GM12878 (cell line): ENCODE measurements around the gene NLN. TPM values are rescaled to one million over a fixed set of nuclear protein-coding genes. Genes with fewer than 3 reads are reported as not detected.

ENCODE experiments used
- CBFB ChIP-seq: IDR thresholded peaks from 2 replicates; pipeline ENCODE4 v1.6.1; 2016; ENCODE audit warnings: antibody characterized with exemption, low read depth
- CEBPB ChIP-seq, 2 experiments: fragments of 150-350 bp in 1 of 2; IDR thresholded peaks; 2 replicates each; pipeline ENCODE4 v1.6.1; 2012 to 2014; ENCODE audit warnings: low read depth in 2 of 2, low read length in 2 of 2, borderline replicate concordance in 1 of 2, inconsistent platforms in 1 of 2
- ETV6 ChIP-seq, 2 experiments: fragments of 450-650 bp in 1 of 2; IDR thresholded peaks in 1 of 2; conservative IDR thresholded peaks in 1 of 2; 2 replicates each; pipeline ENCODE4 v1.6.1; 2014; ENCODE audit warnings: antibody characterized with exemption in 1 of 2, borderline replicate concordance in 1 of 2, low read depth in 1 of 2, mild to moderate bottlenecking in 1 of 2, moderate library complexity in 1 of 2
- FOXM1 ChIP-seq: IDR thresholded peaks from 2 replicates; pipeline ENCODE4 v1.6.1; 2012; ENCODE audit warnings: low read depth, mild to moderate bottlenecking, inconsistent platforms, low read length, moderate library complexity
- GABPA ChIP-seq: IDR thresholded peaks from 2 replicates; pipeline ENCODE4 v1.6.1; 2014; ENCODE audit warnings: antibody characterized with exemption, low read depth, mild to moderate bottlenecking, inconsistent platforms
- JUNB ChIP-seq: IDR thresholded peaks from 2 replicates; pipeline ENCODE4 v1.6.1; 2016; ENCODE audit warnings: antibody characterized with exemption, mild to moderate bottlenecking
- RAD51 ChIP-seq: fragments of 450-650 bp; IDR thresholded peaks from 2 replicates; pipeline ENCODE4 v1.6.1; 2016; ENCODE audit warnings: moderate library complexity, mild to moderate bottlenecking, inconsistent platforms
- ZNF384 ChIP-seq: IDR thresholded peaks from 2 replicates; pipeline ENCODE4 v1.6.1; 2012; ENCODE audit warnings: low read depth, mild to moderate bottlenecking, low read length, improper control_type of control experiment, borderline replicate concordance
- polyA plus RNA-seq, 11 experiments: library from polyadenylated mRNA; depleted of rRNA in 4 of 11; unstranded in 6 of 11; stranded (reverse) in 5 of 11; fragments of >200 nt; fragmentation: Nextera tagmentation in 4 of 11; fragmentation: Illumina TruSeq in 1 of 11; extraction: Ambion mirVana in 4 of 11; extraction: Trizol in 1 of 11; gene quantifications; 1 replicate in 1 of 11; 2 replicates in 10 of 11; pipeline versions ENCODE4 v1.2.1 to v1.2.3, GENCODE V29; 2011 to 2016; ENCODE audit warnings: inconsistent platforms in 2 of 11, missing spikeins in 2 of 11, low read depth in 1 of 11
- total RNA-seq, 4 experiments: library from RNA; depleted of rRNA in 3 of 4; stranded (reverse); fragments of >200 nt in 3 of 4; fragmentation: Illumina TruSeq in 1 of 4; extraction: Trizol in 1 of 4; gene quantifications; 2 replicates each; pipeline versions ENCODE4 v1.2.1 to v1.2.3, GENCODE V29; 2013 to 2021
- TF ChIP-seq, protein P1 (sequence below): IDR thresholded peaks from 2 replicates; pipeline ENCODE4 v1.6.1; 2012; ENCODE audit warnings: mild to moderate bottlenecking, low read depth, low read length
- TF ChIP-seq, protein P2 (sequence below): fragments of 450-650 bp; IDR thresholded peaks from 2 replicates; pipeline ENCODE4 v1.6.1; 2017; ENCODE audit warnings: mild to moderate bottlenecking, moderate library complexity
- TF ChIP-seq, protein P3 (sequence below): fragments of 450-650 bp; formaldehyde crosslinking; IDR thresholded peaks from 2 replicates; pipeline ENCODE4 v1.5.0; 2022; ENCODE audit warnings: mild to moderate bottlenecking, missing genetic modification characterization

Gene NLN
- total and polyA plus RNA-seq, 10 of the 15 experiments (the other 5 are each of a cell fraction or from before 2014, with no cell fraction given), result 6.8 to 56.9 (median 33.3) TPM

DNA sequence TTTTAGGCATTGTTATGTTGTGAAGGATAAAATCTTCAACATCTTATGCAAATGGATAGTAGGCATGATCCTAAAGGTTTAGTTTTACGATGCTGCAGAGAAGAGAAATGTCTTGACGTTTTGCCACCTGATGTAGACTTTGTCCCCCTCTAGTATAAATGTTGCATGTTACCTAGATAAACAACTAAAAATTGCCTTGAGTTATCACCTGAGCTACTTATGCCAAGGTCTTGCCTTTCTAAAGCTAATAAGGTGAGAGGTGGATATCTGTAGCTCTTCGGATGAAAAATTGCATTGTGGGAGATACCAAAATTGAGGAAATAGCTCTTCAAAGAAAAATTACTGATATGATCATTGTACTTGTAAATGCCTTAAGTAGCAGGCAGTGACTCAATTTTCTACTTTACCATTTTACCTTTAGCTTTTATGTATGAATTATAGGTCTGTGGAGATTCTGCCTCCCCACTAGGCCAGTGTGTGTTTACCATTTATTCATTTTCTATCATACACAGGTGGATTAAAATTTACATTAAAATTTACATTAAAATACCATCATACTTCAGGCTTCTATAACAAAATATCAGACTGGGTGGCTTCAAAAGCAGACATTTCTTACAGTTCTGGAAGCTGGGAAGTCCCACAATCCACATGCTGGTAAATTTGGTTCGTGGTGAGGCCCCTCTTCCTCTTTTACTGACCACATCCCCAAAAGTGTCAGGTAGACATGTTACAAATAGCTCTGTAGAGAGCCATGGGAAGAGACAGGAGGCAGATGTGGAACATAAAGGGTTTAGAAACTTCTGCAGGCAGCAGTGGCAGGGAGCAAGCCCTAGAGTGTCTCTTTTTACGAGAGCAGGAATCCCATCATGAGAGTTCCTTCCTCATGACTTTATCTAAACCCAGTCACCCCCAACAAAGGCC, 103.7 kb downstream of the NLN start (continued):
- TF ChIP-seq, protein P1, sequence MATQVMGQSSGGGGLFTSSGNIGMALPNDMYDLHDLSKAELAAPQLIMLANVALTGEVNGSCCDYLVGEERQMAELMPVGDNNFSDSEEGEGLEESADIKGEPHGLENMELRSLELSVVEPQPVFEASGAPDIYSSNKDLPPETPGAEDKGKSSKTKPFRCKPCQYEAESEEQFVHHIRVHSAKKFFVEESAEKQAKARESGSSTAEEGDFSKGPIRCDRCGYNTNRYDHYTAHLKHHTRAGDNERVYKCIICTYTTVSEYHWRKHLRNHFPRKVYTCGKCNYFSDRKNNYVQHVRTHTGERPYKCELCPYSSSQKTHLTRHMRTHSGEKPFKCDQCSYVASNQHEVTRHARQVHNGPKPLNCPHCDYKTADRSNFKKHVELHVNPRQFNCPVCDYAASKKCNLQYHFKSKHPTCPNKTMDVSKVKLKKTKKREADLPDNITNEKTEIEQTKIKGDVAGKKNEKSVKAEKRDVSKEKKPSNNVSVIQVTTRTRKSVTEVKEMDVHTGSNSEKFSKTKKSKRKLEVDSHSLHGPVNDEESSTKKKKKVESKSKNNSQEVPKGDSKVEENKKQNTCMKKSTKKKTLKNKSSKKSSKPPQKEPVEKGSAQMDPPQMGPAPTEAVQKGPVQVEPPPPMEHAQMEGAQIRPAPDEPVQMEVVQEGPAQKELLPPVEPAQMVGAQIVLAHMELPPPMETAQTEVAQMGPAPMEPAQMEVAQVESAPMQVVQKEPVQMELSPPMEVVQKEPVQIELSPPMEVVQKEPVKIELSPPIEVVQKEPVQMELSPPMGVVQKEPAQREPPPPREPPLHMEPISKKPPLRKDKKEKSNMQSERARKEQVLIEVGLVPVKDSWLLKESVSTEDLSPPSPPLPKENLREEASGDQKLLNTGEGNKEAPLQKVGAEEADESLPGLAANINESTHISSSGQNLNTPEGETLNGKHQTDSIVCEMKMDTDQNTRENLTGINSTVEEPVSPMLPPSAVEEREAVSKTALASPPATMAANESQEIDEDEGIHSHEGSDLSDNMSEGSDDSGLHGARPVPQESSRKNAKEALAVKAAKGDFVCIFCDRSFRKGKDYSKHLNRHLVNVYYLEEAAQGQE, result no peak
- TF ChIP-seq CEBPB (IDR thresholded peaks at IDR 0.05; ENCODE audit: borderline replicate concordance in 1 of 2, low read depth in 2 of 2, low read length in 2 of 2) (peak in 1 of 2 experiments; percentile 67; a peak in 1 of 4 replicates), ETV6 (conservative IDR thresholded peaks at IDR 0.05 in 1 of 2, IDR thresholded peaks at IDR 0.05 in 1 of 2; ENCODE audit: borderline replicate concordance in 1 of 2, low read depth in 1 of 2) (peak in 1 of 2 experiments; percentile 63; a peak in 2 of 4 replicates), ZNF384 (no peak), JUNB (0 out of 2 replicates have a peak, but pooled peaks have one; percentile 23), CBFB (peak; percentile 88), GABPA (no peak), FOXM1 (peak; percentile 90), RAD51 (no peak)
- TF ChIP-seq, protein P2, sequence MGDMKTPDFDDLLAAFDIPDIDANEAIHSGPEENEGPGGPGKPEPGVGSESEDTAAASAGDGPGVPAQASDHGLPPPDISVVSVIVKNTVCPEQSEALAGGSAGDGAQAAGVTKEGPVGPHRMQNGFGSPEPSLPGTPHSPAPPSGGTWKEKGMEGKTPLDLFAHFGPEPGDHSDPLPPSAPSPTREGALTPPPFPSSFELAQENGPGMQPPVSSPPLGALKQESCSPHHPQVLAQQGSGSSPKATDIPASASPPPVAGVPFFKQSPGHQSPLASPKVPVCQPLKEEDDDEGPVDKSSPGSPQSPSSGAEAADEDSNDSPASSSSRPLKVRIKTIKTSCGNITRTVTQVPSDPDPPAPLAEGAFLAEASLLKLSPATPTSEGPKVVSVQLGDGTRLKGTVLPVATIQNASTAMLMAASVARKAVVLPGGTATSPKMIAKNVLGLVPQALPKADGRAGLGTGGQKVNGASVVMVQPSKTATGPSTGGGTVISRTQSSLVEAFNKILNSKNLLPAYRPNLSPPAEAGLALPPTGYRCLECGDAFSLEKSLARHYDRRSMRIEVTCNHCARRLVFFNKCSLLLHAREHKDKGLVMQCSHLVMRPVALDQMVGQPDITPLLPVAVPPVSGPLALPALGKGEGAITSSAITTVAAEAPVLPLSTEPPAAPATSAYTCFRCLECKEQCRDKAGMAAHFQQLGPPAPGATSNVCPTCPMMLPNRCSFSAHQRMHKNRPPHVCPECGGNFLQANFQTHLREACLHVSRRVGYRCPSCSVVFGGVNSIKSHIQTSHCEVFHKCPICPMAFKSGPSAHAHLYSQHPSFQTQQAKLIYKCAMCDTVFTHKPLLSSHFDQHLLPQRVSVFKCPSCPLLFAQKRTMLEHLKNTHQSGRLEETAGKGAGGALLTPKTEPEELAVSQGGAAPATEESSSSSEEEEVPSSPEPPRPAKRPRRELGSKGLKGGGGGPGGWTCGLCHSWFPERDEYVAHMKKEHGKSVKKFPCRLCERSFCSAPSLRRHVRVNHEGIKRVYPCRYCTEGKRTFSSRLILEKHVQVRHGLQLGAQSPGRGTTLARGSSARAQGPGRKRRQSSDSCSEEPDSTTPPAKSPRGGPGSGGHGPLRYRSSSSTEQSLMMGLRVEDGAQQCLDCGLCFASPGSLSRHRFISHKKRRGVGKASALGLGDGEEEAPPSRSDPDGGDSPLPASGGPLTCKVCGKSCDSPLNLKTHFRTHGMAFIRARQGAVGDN, result peak; percentile 53; the same call in 1 of the 2 replicates
- TF ChIP-seq, protein P3, sequence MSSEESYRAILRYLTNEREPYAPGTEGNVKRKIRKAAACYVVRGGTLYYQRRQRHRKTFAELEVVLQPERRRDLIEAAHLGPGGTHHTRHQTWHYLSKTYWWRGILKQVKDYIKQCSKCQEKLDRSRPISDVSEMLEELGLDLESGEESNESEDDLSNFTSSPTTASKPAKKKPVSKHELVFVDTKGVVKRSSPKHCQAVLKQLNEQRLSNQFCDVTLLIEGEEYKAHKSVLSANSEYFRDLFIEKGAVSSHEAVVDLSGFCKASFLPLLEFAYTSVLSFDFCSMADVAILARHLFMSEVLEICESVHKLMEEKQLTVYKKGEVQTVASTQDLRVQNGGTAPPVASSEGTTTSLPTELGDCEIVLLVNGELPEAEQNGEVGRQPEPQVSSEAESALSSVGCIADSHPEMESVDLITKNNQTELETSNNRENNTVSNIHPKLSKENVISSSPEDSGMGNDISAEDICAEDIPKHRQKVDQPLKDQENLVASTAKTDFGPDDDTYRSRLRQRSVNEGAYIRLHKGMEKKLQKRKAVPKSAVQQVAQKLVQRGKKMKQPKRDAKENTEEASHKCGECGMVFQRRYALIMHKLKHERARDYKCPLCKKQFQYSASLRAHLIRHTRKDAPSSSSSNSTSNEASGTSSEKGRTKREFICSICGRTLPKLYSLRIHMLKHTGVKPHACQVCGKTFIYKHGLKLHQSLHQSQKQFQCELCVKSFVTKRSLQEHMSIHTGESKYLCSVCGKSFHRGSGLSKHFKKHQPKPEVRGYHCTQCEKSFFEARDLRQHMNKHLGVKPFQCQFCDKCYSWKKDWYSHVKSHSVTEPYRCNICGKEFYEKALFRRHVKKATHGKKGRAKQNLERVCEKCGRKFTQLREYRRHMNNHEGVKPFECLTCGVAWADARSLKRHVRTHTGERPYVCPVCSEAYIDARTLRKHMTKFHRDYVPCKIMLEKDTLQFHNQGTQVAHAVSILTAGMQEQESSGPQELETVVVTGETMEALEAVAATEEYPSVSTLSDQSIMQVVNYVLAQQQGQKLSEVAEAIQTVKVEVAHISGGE (CRISPR knock-in tag), result no peak
